GM12864 (cell line): ENCODE measurements around the gene RNF44.

Source experiments
- DNase-seq: peaks from one replicate; pipeline ENCODE4 v3.0.0-alpha.2; 2011; ENCODE audit warnings: low read depth
- H3K4me3 ChIP-seq: 2 replicates; pipeline ENCODE4 v1.5.1; 2011; ENCODE audit warnings: mild to moderate bottlenecking, low read depth, low read length, control low read depth
- TF ChIP-seq, protein P1 (sequence below): IDR thresholded peaks from 2 replicates; pipeline ENCODE4 v1.5.1; 2011; ENCODE audit warnings: low read depth, mild to moderate bottlenecking, moderate library complexity, low read length, control low read depth, inconsistent platforms; ENCODE audit errors: missing control alignments

The RNF44 gene

DNA sequence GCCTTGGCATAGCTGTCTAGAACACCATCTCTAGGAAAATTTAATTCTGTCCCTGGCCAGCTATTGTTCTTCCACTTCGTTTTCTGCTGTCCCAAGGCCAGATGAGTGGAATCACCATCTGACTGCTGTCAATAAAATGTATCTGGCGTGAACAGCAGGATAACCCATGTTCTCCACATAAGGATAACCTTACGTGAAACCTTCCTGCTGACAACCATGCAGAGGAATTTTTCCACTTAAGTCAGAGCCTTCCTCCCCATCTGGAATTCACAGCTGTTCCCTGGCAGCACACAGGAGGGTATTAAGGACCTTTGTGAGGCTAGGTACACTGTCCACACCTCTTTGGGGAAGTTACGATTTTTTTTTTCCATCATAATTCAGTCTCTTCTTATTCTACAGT lies 28.6 kb downstream of the RNF44 start:
- DNase-seq, result no peak
- H3K4me3 ChIP-seq, result no peak overlapping the region
- TF ChIP-seq, protein P1, sequence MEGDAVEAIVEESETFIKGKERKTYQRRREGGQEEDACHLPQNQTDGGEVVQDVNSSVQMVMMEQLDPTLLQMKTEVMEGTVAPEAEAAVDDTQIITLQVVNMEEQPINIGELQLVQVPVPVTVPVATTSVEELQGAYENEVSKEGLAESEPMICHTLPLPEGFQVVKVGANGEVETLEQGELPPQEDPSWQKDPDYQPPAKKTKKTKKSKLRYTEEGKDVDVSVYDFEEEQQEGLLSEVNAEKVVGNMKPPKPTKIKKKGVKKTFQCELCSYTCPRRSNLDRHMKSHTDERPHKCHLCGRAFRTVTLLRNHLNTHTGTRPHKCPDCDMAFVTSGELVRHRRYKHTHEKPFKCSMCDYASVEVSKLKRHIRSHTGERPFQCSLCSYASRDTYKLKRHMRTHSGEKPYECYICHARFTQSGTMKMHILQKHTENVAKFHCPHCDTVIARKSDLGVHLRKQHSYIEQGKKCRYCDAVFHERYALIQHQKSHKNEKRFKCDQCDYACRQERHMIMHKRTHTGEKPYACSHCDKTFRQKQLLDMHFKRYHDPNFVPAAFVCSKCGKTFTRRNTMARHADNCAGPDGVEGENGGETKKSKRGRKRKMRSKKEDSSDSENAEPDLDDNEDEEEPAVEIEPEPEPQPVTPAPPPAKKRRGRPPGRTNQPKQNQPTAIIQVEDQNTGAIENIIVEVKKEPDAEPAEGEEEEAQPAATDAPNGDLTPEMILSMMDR, result no peak

DNA sequence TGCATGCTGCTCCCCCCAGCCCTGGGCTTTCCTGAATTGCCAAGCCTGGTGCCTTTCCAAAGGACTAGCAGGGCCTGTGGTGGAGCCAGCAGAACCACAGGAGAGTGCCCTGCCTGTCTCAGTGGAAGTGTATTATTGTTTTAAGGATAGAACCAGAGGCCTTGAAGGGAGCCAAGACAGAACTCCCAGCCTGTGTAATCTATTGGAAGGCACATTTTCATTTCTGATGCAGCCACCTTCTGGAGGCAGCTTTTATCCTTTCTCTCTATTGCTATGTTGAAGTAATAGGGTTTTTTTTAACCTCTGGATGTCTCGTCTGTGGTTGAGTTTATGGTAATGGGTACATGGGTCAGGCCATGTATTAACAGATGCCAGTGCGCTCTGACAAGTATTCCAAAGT lies 29.3 kb downstream of the RNF44 start:
- TF ChIP-seq, protein P1, result no peak
- DNase-seq, result no peak

DNA sequence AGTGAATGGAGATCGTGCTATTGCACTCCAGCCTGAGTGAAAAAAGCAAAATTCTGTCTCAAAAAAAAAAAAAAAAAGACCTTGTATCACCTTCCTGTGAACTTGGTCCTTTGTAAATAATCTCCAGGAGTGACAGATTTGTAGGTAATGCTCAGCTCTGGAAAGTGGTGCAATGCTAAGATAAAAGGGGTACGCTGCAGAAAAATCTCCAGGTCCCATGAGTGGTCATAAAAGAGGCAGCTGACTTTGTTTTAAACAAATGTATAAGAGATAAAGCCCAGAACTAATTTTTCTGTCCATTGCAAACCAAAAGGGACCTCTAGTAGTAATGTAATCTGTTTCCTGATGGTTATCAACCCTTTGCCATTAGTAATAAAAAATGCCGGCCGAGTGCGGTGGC lies 33.7 kb downstream of the RNF44 start:
- H3K4me3 ChIP-seq, result no peak overlapping the region
- TF ChIP-seq, protein P1, result no peak
- no peak for DNase-seq

More for the DNA sequence above, 29.3 kb downstream of the RNF44 start:
- no peak overlapping the region for H3K4me3 ChIP-seq

DNA sequence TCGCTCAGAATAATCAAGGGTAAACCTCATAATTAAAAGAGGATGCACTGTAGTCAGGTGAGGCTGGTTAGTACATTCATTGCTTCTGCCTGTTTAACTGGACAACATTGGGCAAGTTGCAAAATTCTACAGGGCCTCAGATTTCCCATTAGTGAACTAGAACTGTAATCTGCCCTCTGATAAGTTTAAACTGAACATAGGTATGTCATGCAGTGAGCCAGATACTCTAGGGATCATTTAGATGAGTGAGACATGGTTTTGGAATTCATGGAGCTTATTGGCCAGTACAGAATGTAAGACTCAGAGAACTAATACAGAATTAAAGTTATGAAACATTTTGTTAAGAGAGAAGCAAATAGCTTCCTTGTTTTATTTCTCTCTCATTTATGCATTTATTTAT lies 35.9 kb downstream of the RNF44 start:
- DNase-seq, result no peak
- no peak overlapping the region for H3K4me3 ChIP-seq
- TF ChIP-seq, protein P1, result no peak

DNA sequence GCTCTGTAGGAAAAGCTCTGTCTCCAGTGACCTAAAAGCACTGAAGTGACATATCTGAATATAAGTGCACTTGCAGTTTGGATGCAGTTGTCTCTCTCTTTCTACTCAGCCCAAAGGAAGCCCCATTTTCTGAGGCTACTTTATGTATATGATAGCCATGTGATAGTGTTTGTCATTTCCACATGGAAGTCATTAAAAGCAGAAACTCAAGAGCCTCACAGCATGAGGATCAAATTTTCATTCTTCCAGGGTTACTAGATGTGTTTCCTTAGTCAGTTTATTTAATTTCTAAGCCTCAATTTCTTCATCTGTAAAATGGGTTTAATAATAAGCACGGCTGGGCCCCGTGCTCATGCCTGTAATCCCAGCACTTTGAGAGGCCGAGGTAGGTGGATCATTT lies 36.7 kb downstream of the RNF44 start:
- TF ChIP-seq, protein P1, result no peak
- no peak for DNase-seq
- no peak overlapping the region for H3K4me3 ChIP-seq

DNA sequence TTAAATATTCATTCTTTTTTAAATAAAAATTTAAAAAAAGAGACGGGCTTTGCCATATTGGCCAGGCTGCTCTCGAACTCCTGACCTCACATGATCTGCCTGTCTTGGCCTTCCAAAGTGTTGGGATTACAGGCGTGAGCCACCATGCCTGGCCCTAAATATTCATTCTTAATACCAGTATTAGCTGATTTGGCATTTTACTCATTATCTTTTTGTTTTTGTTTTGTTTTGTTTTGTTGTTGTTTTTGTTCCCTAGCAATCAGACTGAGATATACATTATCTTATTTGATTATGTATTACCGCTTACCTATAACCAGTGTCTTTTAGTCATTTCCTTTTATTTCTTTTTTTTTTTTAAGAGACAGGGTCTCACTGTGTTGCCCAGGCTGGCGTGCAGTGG lies 37.9 kb downstream of the RNF44 start:
- no peak overlapping the region for H3K4me3 ChIP-seq
- TF ChIP-seq, protein P1, result no peak
- no peak for DNase-seq

DNA sequence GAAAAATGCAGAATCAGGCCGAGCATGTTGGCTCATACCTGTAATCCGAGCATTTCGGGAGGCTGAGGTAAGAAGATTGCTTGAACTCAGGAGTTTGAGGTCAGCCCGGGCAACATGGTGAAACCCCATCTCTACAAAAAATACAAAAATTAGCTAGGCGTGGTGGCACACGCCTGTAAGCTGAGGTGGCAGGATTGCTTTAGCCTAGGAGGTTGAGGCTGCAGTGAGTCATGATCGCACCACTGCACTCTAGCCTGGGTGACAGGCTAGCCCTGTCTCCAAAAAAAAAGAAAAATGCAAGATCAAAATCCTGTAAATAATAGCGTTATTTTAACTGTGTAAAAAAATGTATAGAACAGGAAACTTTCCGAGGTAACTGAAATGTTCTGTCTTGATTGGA lies 39.4 kb downstream of the RNF44 start:
- H3K4me3 ChIP-seq, result no peak overlapping the region
- DNase-seq, result no peak
- TF ChIP-seq, protein P1, result no peak
